ENCODE measurements around the gene COL6A1. TPM values are rescaled to one million over a fixed set of nuclear protein-coding genes. Genes with fewer than 3 reads are reported as not detected.

Gene COL6A1
- total RNA-seq, 4 donors from 2014 or later, result 96.1 to 213 (median 162) TPM

DNA sequence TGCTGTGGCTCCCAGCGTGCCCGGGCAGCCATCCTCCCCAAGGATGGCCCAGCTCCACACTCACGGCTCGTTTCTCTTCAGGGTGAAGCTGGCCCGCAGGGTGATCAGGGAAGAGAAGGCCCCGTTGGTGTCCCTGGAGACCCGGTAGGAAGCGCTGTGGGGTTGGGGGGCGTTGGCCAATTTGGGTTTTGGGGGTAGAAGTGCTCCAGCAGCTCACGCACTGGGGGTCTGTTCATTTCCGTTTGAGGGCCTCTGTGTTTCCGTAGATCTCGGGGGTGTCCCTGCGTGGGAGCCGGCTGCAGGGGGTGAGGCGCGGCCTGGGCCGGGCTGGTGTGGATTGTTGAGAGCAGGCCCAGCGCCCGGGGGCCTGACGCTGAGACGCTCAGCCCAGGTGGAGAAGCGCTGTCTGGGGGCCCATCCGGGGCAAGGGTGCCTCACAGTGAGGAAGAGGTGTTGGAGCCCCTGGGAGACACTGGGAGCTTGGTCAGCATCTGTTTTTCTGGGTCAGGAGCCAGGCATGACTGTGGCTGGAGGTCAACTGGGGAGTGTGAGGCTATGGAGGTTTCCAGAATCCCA is 12.6 kb downstream of the COL6A1 start:
- no peaks in the 10 kb centered on the region for H3K27me3 ChIP-seq
- intact Hi-C loops (cut with DNase I), result no loop called here

DNA sequence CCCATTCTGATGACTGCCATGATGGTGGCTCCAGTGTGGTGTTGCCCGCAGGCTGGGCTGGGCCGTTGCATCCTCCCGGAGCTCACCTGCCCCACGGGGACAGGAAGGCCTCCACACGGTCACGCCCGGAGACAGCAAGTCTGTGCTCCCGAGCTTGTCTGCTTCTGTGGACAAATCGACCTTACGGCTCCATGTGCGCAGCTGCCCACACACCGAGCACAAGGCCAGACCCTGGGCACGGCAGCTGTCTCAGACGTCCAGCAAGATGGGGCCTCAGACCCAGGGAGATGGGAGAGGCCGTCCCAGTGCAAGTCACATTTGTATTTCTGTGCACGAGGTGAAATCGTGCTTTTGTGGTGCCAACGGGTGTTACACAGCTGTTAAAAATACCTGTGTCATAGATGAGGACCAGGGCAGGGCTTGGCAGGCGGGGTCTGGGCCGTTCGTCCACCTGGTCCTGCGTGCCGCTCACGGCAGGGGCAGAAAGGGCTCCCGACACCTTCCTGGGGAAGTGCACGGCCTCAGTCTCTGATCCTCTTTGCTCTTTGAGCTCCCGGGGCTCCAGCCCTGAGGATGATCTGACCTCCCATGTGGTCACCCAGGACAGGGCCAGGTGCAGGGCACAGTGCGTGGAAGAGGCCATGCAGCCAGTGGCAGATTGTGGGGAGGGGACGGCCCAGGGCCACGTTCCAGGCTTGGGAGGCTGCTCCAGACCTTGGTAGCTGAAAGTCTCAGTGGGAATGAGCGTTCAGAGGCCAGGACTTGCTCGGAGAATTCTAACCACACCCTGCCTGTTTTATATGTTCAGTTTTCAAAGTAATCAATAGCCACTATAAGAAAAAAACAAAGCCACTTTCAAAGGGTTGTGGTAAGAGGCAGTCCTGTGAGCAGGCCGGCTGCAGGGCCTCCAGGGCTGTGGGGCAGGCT is 13.5 kb downstream of the COL6A1 start:
- Histone ChIP-seq H3K4me3 (replicated peaks in 1 of 3) (no peak overlapping the region), H3K9me3 (no peaks in the 10 kb centered on the region), H3K36me3 (peaks cover 6 to 13% of the 10 kb centered on the region in 2 donors), H3K27ac (no peak overlapping the region), H3K27me3 (no peaks in the 10 kb centered on the region), H3K4me1 (no peaks in the 10 kb centered on the region)
- peak in 1 of 2 donors; percentile 0 for DNase-seq
- intact Hi-C loops (cut with DNase I), result no loop called here
- 90 to 93% methylated on average over 23 to 27 of the region's 33 CpGs for WGBS, 2 donors
- TF ChIP-seq CTCF (IDR thresholded peaks at IDR 0.05) (no peak), POLR2A (IDR thresholded peaks at IDR 0.05) (no peak)

More for the DNA sequence above, 12.6 kb downstream of the COL6A1 start:
- H3K27ac ChIP-seq, result no peak overlapping the region
- H3K4me1 ChIP-seq, result no peaks in the 10 kb centered on the region
- H3K9me3 ChIP-seq, result no peaks in the 10 kb centered on the region
- no peak overlapping the region for H3K4me3 ChIP-seq (replicated peaks in 1 of 3)
- H3K36me3 ChIP-seq, result peaks cover 6 to 19% of the 10 kb centered on the region in 2 donors
- WGBS, 2 donors, result 95% methylated on average over 15 to 24 of the region's 24 CpGs
- DNase-seq, result peak in 1 of 2 donors; percentile 0
- no peak for TF ChIP-seq CTCF (IDR thresholded peaks at IDR 0.05)
- TF ChIP-seq POLR2A (IDR thresholded peaks at IDR 0.05), result no peak

GRCh38 chr21:45995686-45996179 is 14.2 kb downstream of the COL6A1 start:
- Histone ChIP-seq H3K36me3 (peaks cover 6 to 13% of the 10 kb centered on the region in 2 donors), H3K4me1 (no peaks in the 10 kb centered on the region), H3K9me3 (no peaks in the 10 kb centered on the region), H3K4me3 (replicated peaks in 1 of 3) (no peak overlapping the region), H3K27me3 (no peaks in the 10 kb centered on the region), H3K27ac (no peak overlapping the region)
- 88 to 90% methylated on average over 2 to 6 of the region's 6 CpGs for WGBS, 2 donors
- DNase-seq, result peak in 1 of 2 donors; percentile 0
- intact Hi-C loops (cut with DNase I), result no loop called here
- TF ChIP-seq CTCF (IDR thresholded peaks at IDR 0.05) (no peak), POLR2A (IDR thresholded peaks at IDR 0.05) (no peak)

DNA sequence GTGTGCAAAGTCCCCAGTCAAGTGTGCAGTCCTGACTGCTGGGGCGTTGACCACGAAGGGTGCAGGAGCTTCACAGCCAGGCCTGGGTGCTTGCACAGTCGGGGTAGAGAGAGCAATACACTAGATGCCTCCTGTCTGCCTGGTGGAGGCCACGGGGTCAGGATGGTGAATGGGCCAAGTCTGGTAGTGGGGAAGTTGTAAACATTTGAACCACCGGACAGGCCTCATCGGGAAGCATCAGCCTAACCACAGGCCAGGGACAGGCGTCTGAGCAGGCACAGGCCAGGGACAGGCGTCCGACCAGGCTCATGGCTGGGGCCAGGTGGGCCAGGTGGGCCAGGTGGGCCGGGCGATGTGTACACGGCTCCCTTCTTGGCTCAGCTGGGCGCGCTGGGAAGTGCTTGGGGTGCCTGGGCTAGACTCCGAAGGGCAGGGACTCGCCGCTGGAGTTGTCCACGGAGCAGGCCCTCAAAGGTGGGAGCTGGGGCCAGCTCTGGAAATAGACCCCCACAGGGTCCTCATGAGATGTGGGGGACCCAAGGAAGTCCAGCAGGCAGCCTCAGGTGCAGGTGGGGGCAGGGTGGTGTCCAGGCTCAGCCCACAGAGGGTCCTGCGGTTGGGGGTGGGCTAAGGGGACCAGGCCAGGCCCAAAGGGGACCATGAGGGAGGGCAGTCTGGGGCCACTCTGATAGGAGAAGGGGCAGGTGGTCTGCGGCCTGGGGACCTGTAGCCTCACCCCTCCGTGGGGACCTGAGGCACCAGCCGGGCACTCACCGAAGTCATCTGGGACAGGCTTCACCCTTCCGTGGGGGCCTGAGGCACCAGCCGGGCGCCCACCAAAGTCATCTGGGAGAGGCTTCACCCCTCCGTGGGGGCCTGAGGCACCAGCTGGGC is 15.0 kb downstream of the COL6A1 start:
- intact Hi-C loops (cut with DNase I), result no loop called here
- WGBS, 2 donors, result 89 to 92% methylated on average over 16 to 19 of the region's 27 CpGs
- H3K27ac ChIP-seq, result no peak overlapping the region
- H3K27me3 ChIP-seq, result no peaks in the 10 kb centered on the region
- TF ChIP-seq CTCF (IDR thresholded peaks at IDR 0.05), result no peak
- TF ChIP-seq POLR2A (IDR thresholded peaks at IDR 0.05), result no peak
- H3K36me3 ChIP-seq, result peaks cover 6 to 13% of the 10 kb centered on the region in 2 donors
- H3K9me3 ChIP-seq, result no peaks in the 10 kb centered on the region
- no peaks in the 10 kb centered on the region for H3K4me1 ChIP-seq
- H3K4me3 ChIP-seq (replicated peaks in 1 of 3), result no peak overlapping the region
- peak in 1 of 2 donors; percentile 0 for DNase-seq
